ENCODE results near the gene DAB1.
"Not testable (repeated sequence)": the region's sequence is repeated elsewhere in the genome, so short reads cannot be mapped to it uniquely, and the experiment has no call there.

DAB1 gene

DNA sequence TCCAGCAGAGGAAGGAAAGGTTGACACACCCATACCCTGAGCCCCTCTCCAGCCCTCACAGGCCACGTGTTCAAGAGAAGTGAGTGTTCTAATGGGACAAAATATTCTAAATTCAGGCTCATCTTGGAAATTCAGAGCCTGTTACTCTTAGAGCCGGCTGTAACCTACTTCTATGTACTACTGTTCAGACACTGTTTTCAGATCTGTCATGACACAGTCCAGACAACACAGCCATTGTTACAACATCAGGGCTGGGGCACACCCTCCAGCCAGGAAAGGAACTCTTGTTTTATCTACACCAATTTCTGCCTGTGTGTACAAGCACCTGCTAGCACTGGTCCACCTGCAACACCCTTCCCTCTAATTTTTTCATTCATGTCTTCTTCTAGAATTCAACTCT, 312.7 kb downstream of the DAB1 start:
- no peak for DNase-seq

DNA sequence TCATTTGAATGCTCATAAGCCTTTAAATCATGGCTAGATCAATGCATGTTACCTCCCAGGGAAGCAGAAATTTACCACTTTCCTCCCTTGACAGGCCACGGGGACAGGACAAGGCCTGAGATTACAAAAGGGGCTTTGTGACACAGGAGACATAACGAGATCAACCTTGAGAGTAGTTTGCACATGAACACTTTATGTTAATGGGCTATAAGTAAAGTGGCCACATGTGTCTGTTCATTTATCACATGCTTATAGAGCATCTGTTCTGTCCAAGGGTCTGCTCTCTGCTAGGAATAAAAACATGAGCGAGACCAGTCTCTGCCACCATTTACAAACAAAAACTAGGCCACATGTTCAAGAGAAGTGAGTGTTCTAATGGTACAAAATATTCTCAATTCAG, 314.0 kb downstream of the DAB1 start:
- DNase-seq, result no peak

DNA sequence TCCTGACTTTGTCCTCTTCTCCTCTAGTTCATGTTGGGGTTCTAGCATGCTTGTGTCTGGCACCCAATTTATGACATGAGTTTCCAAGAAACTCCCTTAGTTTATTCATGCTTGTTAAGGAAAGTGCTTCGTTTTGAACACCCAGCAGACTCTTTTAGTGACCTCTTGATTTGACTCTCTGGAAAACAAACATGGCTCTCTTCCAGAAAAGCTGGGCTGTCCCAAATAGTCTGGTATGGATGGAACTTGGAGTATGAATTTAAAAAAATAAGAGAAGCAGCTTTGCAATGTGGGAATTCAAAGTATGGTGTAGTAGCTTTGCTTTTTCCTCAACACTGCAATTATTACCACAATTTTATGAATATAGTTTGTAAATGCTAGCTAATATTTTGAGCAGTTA, 314.6 kb downstream of the DAB1 start:
- DNase-seq, result no peak

DNA sequence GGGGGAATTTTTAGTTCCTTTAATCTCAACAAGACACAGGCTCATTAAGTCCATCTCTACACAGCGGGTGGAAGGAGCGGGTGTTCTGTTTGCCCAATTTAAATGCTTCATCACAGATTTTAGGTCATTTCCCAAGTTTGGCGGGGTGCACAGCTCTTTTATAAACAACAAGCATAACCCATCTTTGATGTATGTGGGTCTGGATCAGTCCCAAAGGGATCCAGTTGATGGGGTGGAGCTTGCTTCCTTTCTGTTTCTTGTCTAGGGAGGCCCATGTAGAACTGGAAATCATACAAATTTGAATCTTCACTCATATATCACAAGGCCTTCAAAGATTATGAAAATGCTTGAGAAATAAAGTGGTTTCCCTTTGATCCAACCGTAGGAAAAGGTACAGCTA, 317.6 kb downstream of the DAB1 start:
- DNase-seq, result no peak

DNA sequence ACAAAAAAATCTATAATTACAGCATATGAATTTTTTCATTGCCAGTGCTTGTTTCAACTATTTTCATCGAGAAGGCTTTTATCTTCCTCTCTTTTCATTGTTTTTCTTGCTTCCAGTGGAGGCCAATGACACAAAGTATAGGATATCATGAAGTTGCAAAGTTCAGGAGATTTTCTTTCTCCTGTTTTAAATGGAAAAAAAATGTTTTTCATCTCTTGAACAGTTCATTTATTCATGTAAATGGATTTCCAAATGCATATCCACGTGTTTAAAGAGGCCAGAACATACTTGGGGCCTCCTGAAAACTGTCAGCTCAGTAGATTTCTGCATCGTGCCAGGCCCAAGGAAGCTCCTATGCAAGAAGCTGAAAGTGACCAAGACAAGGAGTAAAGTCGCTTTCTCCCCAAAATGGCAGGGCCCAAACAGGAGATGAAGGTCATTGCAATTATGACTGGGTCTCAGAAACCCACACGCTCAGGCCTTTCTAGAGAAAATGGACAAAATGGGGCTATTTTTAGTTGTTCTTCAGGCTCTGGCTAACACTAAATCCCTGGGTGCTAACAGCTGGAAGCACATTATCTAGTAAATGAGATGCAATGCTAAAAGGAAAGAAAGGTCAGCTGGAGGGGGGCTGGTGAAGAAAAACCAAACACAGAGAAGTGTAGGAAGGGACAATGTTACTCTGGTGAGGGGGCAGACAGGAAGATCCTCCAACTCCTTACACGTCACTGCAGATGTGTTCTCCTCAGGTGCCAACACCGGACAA, 321.1 kb downstream of the DAB1 start:
- no peak for DNase-seq

DNA sequence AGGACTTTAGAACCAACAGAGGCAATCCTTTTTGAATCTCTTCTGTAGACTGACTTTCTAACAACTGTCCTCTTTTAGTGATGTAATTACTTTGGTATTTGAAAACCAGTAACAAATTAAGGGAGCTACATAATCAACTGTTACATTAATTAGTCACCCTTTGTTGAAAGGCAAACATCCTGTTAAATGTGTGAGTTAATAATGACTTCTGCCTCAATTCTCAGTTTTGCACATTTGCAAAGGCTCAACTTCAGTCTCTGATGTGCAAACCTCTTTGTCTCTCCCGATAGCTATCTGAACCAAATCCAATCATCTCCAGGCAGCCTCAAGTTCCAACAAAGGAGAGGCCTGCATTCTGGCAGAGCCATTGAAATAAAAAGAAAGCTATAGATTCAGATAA, 322.7 kb downstream of the DAB1 start:
- DNase-seq, result no peak

DNA sequence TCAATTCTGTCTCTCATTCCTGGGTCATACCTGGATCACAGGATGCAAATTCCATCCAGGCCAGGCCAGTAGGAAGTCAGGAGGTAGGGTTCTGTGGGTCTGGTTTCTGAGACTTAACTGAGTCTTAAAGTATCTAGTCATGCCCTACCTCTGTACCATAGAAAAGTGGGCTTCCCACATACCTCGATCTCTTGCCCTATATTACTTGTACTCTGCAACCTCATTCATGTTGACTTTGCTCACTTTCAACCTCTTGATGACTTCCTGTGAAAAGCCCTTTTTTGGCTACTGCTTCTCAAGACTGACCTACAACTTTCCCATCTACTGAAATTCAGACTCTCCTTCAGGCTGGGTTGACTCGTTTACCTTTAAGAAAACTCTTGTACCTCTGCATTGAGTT, 329.1 kb downstream of the DAB1 start:
- DNase-seq, result no peak

DNA sequence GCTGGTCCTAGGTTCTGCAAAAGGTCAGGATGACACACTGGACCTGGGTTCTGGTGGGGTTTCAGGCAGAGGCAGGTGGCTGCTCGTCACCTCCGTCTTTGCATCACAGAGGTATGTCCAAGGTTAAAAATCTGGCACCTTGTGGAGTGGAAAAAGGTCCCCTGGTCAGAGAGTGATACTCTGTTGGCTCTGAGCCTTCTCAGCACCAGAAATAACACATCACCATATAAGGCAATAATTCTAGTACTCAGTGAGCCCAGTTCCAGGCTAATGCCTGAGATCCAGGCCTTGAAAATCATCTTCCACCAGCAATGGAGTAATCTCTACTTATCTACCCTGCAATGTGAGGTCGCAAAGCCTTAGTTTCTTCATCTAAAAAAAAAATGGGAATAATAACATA, 330.7 kb downstream of the DAB1 start:
- no peak for DNase-seq

DNA sequence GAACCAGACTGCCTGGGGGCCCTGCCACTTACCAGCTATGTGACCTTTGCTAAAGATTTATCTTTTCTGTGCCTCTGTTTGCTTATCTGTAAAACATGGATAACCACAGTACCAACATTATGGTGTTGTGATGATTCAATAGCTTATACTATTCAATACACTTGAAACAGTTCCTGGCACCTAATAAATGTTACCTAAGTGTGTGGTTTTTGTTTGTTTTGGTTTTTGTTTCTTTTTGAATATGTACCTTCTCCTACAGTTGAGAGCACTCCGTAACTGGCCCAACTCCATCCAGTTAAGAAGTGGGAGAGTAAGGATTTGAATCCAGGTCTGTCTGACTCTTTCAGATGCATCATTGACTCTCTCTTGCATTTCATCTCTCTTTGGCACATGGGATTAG, 332.2 kb downstream of the DAB1 start:
- DNase-seq, result no peak

DNA sequence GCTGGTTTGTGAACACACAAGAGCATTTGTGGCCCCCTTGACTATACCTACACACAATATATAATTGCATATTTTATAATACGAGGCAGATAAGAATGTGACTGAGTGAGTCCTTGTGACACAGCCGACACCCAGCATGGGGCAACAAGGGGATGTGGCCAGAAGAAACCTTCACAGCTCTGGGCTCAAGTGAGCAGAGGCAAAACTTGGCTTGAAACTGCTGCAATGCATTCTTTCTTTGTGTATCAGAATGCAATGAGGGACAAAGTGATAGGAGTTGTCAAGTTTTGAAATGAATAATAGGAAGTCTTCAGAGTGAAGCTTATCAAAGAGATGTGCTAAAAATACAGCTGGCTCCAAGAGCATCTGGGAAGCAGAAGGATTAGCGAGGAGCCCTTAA, 334.0 kb downstream of the DAB1 start:
- no peak for DNase-seq

DNA sequence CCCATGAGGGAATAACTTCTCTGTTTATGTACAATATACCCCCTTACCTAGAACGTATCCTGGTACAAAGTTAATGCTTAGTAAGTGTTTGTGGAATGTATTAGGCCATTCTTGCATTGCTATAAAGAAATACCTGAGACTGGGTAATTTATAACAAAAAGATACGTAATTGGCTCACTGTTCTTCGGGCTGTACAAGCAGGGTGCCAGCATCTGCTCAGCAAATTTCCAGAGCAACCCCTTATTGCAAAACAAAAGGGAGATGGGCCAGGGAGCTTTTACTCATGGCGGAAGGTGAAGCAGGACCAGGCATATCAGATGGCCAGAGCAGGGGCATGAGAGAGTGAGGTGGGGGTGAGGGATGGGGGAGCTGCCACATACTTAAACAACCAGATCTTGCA, 334.6 kb downstream of the DAB1 start:
- no peak for DNase-seq

DNA sequence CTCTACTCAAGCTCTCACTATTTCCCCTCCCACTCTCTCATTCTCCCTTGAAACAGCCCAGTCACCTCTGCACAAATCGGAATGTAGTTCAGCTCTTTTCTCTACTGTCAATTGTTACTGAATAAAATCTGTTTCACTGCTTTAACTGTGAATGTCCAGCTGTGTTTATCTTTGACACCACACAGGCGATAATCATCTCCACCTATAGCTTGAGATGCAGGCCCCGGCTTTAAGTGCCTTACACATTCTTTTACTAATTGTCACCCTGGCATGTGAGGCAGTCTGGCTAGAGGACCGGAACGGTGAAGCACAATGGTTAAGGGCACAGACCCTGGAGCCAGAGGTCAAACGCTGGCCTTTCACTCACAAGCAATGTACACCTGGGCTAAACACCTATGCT, 335.2 kb downstream of the DAB1 start:
- DNase-seq, result no peak

DNA sequence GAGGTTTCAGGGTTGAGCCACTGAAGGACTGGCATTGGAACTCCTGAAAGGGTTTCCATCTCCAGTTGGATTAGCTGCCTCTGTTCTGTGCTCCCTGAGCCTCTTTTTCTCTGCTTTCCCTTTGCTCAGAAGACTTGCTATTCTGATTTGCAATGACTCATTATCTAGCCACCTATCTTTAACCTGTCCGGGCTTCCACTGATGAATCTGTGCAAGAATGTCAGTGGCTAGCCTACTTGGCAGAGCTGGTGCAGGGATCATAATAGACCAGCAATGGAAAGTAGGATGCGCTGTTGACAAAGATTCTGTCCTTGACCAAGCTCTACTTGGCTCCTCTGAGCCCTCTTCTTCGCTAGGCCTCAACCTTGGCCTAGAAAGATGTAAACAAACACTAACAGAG, 336.2 kb downstream of the DAB1 start:
- not testable (repeated sequence) for DNase-seq

DNA sequence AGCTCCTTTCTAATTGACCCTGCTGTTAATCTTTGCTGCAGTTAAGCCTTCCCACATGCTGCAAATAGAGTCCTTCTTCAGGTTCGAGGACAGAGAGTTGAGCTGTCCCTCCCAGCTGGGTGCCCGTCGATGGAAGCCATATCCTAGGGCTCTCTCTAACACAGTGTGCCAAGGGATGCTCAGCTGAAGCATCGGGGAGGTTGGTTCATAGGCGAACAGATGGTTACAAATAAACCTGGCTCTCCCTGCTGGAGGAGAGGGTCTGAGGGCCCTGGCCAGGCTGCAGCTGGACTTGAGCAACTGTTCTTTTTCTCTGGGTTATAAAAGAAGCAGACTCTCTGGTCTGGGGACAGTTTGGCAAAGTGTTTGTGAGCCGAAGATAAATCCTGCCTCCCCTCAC, 337.7 kb downstream of the DAB1 start:
- no peak for DNase-seq

DNA sequence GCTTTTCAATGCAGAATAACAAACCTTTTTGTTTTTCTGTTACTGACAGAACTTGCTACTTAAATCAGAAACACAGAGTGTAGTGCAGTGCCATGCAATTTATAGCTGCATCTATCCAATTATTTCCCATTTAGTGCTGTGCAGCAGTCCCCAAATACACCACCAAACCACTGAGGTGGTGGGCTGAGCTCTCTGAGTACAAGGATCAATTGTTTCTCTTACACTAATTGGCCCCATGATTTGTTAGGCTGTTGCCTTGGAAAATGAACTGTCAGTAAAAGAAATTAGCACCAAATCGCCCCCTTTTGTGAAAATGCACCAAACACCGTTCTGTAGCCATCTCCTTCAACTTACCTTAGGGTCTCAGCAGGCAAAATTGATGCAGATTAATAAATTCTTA, 339.2 kb downstream of the DAB1 start:
- no peak for DNase-seq

DNA sequence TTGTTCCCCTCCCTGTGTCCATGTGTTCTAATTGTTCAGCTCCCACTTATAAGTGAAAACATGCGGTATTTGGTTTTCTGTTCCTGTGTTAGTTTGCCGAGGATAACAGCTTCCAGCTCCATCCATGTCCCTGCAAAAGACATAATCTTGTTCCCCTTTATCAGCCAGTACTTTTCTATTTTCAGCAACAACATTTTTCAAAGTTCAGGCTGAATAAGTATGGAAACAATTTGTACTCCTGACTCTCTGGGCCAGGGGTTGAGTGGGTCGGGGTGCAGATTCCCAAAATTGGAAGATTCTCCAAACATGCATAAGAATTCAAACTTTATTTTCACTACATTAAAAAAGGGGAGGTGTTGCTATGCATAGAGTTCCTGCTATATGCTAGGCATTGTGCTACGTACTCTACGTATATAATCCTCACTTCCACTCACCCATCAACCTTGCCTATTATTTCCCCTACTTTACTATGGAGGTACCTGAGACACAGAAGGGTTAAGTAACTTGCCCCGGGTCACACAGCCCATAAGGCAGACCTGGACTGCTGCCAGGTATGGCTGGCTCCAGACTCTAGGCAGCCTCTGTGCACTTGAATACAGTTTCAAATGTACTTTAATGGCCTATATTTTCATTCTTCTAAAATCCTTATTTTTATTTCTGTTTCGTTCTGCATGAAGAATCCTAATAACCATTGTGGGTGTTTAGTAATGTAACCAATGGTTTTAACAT, 341.0 kb downstream of the DAB1 start:
- DNase-seq, result no peak

DNA sequence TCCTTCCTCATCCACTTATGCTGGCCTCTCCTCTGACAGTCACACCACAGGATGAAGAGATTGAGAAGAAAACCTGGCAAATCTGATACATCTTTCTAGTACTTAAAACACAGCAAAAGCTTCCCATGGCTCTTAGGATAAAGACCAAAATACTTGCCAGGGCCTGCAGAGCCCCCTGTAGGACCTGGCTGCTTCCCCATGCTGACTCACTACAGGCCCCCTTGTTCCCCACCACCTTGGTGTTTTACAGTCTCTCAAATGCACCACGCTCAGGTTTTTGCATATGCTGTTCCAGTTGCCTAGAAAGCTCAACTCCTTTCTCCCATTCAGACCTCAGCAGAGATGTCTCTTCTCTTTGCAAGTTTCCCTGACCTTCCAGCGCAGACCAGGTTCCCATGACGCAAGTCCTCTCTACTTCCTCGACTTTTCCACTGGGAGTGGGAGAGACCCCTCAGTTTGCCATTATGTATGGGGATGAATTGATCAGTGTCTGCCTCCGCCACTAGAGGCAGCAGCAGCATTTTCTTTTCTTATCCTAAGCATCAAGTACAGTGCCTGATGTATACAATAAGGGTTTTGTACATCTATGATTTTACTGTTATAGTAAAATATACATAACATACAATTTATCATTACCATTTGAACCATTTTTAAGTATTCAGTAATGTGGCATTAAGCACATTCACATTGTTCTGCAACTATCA, 344.3 kb downstream of the DAB1 start:
- no peak for DNase-seq

DNA sequence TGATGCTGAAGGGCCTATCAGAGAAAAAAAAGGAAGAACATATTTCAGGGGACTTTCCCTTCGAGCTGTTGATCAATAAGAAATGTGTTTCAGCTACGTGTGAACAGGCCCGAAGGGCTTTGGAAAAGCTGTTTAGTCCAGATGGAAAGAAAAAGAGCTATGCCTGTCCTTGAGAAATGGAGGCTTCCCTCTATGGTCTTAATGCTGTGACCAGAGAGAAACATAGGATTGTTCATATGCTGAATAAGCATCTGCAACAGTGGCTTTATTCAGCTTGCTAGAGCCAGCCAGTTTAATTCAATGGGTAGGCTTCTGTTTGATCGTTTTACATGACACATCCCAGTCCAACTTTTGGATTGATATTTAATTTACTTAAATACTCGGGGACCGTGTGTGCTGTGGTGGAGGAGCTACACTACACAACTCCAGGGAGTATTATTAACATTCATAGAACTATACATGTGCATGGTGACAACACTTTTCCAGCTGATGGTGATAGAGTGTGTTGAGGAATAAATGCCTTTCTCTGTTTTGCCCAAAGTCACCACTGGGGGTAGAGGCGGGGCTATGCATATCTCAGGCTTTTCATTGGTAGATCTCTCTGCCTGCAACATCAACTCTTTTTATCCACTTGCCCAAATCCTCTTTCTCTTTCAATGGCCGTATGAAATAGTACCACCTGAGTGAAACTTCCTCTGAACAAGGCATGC, 351.3 kb downstream of the DAB1 start:
- no peak for DNase-seq

DNA sequence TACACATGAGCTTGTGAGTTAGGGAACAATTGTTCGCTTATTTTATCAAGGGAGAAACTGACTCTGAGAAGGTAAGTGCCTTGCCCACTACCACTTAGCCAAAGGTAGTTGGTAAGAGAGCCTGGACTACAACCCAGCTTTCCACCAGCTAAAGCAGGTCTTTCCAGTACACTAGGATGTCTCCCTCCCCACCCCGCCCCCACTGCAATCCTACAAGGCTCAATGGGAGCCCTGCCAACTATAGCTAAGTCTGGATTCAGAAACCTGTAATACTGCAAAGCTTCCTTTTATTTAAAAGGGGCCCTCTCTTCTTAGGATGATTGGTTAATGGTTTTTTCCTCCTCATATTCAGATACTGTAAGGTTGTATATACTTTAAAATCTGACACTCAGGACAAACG, 356.0 kb downstream of the DAB1 start:
- no peak for DNase-seq

DNA sequence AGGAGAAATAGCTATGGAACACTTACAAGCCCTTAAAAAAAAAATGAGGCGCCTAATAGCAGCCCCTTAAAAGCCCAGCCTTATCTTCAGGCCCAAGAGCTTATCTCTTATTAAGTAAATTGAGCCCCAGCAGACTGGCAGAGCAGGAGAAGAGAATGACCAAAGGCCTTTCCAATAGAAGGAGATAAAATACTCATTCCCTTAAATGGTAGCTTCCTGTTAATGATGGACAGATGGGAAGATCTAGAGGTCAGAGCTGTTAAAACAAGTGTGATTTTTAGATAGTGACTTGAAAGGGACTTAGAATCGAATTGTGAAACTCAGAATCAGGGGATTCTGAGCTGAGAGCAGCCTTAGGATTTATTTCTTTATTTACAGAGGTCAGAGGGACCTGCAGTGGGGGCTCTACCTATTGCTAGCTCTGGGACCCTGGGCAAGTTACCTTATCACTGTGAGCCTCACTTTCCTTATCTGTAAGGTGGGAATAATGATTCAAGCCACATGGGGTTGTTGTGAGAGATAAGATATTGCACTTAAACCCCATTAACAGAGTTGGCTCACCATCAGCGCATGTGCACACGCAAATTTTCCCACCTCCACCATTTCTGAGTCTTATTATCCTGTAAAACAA, 356.8 kb downstream of the DAB1 start:
- no peak for DNase-seq

DNA sequence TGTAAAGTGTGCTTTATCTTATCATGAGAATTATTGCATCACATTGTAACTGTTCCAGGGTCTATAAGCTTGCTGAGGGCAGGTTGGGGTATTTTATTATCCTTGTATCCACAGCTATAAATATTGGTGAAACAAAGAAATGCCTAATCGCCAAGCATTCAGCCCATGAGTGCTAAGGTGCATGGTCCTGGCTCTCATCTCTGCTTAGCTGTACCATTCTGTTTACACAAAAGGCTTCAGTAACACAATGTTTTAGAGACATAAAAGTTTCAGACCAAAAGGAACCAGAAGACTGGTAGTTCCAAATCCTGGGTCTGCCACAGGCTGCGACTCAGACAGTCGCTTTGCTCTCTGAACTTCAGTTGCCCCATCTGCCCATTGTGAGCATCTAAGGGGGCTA, 358.4 kb downstream of the DAB1 start:
- DNase-seq, result no peak

DNA sequence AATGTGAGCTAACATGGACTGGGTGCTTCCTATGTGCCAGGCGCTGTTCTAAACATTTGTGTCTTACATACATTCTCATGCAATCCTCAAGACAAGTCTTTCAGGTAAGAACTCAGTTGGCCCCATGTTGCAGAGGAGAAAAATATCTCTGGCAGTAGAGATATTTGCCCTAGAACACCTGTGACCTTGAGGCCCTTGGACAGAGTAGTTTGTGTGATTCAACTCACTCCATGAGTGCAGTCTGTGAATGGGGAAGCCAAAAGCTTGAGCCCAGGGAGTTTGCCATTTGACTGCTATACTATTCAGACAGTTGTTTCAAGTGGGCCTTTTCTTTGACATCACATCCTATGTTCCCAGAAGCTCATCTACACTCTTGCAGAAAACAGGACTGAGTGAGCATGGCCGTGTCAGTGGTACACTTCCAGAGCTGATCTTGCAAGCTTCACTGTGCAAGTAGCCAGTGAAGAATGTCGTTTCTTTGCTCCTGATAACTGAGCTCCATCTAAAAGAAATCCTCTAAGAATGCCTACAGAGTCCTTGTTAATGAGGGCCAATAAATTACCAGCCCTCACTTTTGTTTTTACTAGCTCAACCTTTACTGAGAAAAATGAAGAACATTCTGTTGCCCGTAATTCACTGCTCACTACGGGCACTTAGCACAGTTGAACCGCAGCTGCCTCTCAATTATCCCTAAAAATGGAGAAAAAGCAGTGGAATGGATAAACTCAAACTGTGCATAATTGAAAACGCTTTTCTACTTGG, 359.3 kb downstream of the DAB1 start:
- no peak for DNase-seq
